Measurements from ENCODE around the gene TAF8.

DNA sequence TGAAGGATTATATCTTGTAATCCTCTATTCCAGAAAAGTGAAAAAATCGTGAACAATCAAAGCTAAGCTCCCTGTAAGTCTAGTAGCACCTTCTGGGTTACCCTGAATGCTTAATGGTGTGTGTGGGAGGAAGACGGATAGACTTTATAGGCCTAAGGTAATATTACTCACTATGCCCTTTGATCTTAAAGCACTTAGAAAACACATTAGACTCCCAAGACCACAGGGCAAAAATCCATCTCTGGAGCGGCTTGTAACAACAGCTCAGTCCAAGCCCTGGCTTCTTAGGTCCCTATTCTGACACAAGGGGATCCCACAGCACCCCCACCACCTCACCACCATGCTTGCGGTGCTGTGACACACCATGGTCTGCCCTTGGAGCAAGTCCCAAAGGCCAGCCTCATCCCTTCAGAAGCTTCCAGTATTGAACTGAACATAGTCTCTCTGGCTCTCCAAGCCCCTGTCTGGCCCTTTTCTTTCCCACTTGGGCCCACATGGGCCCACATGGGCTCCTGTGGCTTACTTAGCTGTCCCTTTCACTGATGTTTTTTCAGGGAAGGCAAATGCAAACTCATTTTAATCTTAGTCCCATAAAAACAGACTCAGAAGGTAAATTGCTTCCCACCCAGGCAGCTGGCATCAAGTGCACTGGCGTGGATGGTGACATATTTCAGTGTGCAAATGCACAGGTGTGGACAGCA lies 63.8 kb downstream of the TAF8 start:
- TF ChIP-seq POLR2AphosphoS5 (IDR thresholded peaks at IDR 0.05; ENCODE audit: borderline replicate concordance, low read depth, low read length) (no peak), EZH2 (IDR thresholded peaks at IDR 0.05) (no peak)

All from SK-N-MC (cell line).